ENCODE measurements around the gene LITAFD. TPM values are rescaled to one million over a fixed set of nuclear protein-coding genes. Genes with fewer than 3 reads are reported as not detected.
"Not testable (repeated sequence)": the region's sequence is repeated elsewhere in the genome, so short reads cannot be mapped to it uniquely, and the experiment has no call there.

Gene LITAFD
- not detected for total RNA-seq
- long read RNA-seq = 0 reads

- intact Hi-C loops (cut with DNase I) = loop anchor here (5.0 kb wide), 1 partner anchor 315 kb away; no protein-coding TSS in a partner anchor
- DNase-seq (ENCODE audit: low spot score) = no peak
Observed at GRCh38 chr16:8882041-8882617, at the start of gene LITAFD. Gene LITAFD (plus strand): TSS chr16:8882351. CDS start chr16:8884356, 2,005 bp downstream.

GRCh38 chr16:8832717-8833105 is 49.4 kb upstream of the LITAFD start:
- DNase-seq (ENCODE audit: low spot score) = no peak
- intact Hi-C loops (cut with DNase I) = no loop called here

- intact Hi-C loops (cut with DNase I); DNase-seq (ENCODE audit: low spot score): not testable (repeated sequence)
Observed at GRCh38 chr16:8836797-8837196, 45.4 kb upstream of the LITAFD start.

GRCh38 chr16:8837594-8837993 is 44.6 kb upstream of the LITAFD start:
- DNase-seq (ENCODE audit: low spot score); intact Hi-C loops (cut with DNase I): not testable (repeated sequence)

- DNase-seq (ENCODE audit: low spot score); intact Hi-C loops (cut with DNase I): not testable (repeated sequence)
Observed at GRCh38 chr16:8842016-8842415, 40.1 kb upstream of the LITAFD start.

- intact Hi-C loops (cut with DNase I); DNase-seq (ENCODE audit: low spot score): not testable (repeated sequence)
Observed at GRCh38 chr16:8843296-8843695, 38.9 kb upstream of the LITAFD start.

GRCh38 chr16:8845699-8846298 is 36.4 kb upstream of the LITAFD start:
- peak; percentile 38 for DNase-seq (ENCODE audit: low spot score)
- intact Hi-C loops (cut with DNase I) = no loop called here

GRCh38 chr16:8846401-8846932 is 35.7 kb upstream of the LITAFD start:
- intact Hi-C loops (cut with DNase I) = no loop called here
- DNase-seq (ENCODE audit: low spot score) = peak; percentile 38

GRCh38 chr16:8847145-8847544 is 35.0 kb upstream of the LITAFD start:
- intact Hi-C loops (cut with DNase I) = no loop called here
- peak; percentile 55 for DNase-seq (ENCODE audit: low spot score)

- intact Hi-C loops (cut with DNase I) = no loop called here
- DNase-seq (ENCODE audit: low spot score) = peak; percentile 71
Observed at GRCh38 chr16:8847623-8848022, 34.5 kb upstream of the LITAFD start.

GRCh38 chr16:8848231-8848938 is 33.8 kb upstream of the LITAFD start:
- DNase-seq (ENCODE audit: low spot score) = peak; percentile 51

GRCh38 chr16:8848939-8849391 is 33.2 kb upstream of the LITAFD start:
- intact Hi-C loops (cut with DNase I) = no loop called here
- peak; percentile 27 for DNase-seq (ENCODE audit: low spot score)

More at GRCh38 chr16:8848231-8848938, 33.8 kb upstream of the LITAFD start:
- intact Hi-C loops (cut with DNase I) = no loop called here

- peak; percentile 54 for DNase-seq (ENCODE audit: low spot score)
- intact Hi-C loops (cut with DNase I) = no loop called here
Observed at GRCh38 chr16:8849411-8850011, 32.6 kb upstream of the LITAFD start.

GRCh38 chr16:8850279-8850885 is 31.8 kb upstream of the LITAFD start:
- peak; percentile 89 for DNase-seq (ENCODE audit: low spot score)
- intact Hi-C loops (cut with DNase I) = no loop called here

- intact Hi-C loops (cut with DNase I) = no loop called here
- no peak for DNase-seq (ENCODE audit: low spot score)
Observed at GRCh38 chr16:8851761-8852403, 30.3 kb upstream of the LITAFD start.

GRCh38 chr16:8852534-8852933 is 29.6 kb upstream of the LITAFD start:
- intact Hi-C loops (cut with DNase I) = no loop called here
- no peak for DNase-seq (ENCODE audit: low spot score)

GRCh38 chr16:8853150-8853549 is 29.0 kb upstream of the LITAFD start:
- no peak for DNase-seq (ENCODE audit: low spot score)
- intact Hi-C loops (cut with DNase I) = no loop called here

GRCh38 chr16:8853611-8854010 is 28.5 kb upstream of the LITAFD start:
- intact Hi-C loops (cut with DNase I) = no loop called here
- no peak for DNase-seq (ENCODE audit: low spot score)

- intact Hi-C loops (cut with DNase I) = no loop called here
- no peak for DNase-seq (ENCODE audit: low spot score)
Observed at GRCh38 chr16:8854298-8854948, 27.7 kb upstream of the LITAFD start.

All from cardiac septum (tissue), 1 donor.